Measurements from ENCODE around the gene TNRC6A. TPM values are rescaled to one million over a fixed set of nuclear protein-coding genes. Genes with fewer than 3 reads are reported as not detected.

TNRC6A gene
- total and polyA plus RNA-seq, 2 experiments from 2014 or later: 24.5 to 33.1 TPM

GRCh38 chr16:24833352-24833751 is 103.9 kb downstream of the TNRC6A start:
- Histone ChIP-seq H3K36me3 (no peaks in the 10 kb centered on the region), H3K27ac (no peak overlapping the region), H3K4me3 (no peak overlapping the region), H3K9me3 (ENCODE audit: low read depth) (no peaks in the 10 kb centered on the region), H3K27me3 (no peaks in the 10 kb centered on the region), H3K4me1 (ENCODE audit: low read depth) (peaks cover 6% of the 10 kb centered on the region)
- no peak for TF ChIP-seq CTCF (IDR thresholded peaks at IDR 0.05; ENCODE audit: low read depth, low read length)
- DNase-seq (ENCODE audit: low read depth in 1 of 2, low spot score in 1 of 2): no peak

- TF ChIP-seq CTCF (IDR thresholded peaks at IDR 0.05; ENCODE audit: low read depth, low read length): peak; percentile 74
- H3K27ac ChIP-seq: no peak overlapping the region
- H3K9me3 ChIP-seq (ENCODE audit: low read depth): no peaks in the 10 kb centered on the region
- no peaks in the 10 kb centered on the region for H3K4me1 ChIP-seq (ENCODE audit: low read depth)
- no peaks in the 10 kb centered on the region for H3K36me3 ChIP-seq
- DNase-seq (ENCODE audit: low read depth in 1 of 2, low spot score in 1 of 2): peak; percentile 53 to 54
- H3K4me3 ChIP-seq: no peak overlapping the region
- H3K27me3 ChIP-seq: no peaks in the 10 kb centered on the region
Measured at GRCh38 chr16:24834459-24835335, 105.2 kb downstream of the TNRC6A start.

- H3K4me1 ChIP-seq (ENCODE audit: low read depth): no peaks in the 10 kb centered on the region
- no peaks in the 10 kb centered on the region for H3K27me3 ChIP-seq
- no peak overlapping the region for H3K4me3 ChIP-seq
- no peak for DNase-seq (ENCODE audit: low read depth in 1 of 2, low spot score in 1 of 2)
- H3K27ac ChIP-seq: no peak overlapping the region
- no peaks in the 10 kb centered on the region for H3K36me3 ChIP-seq
- H3K9me3 ChIP-seq (ENCODE audit: low read depth): no peaks in the 10 kb centered on the region
- TF ChIP-seq CTCF (IDR thresholded peaks at IDR 0.05; ENCODE audit: low read depth, low read length): no peak
Measured at GRCh38 chr16:24836836-24837235, 107.4 kb downstream of the TNRC6A start.

- no peak for DNase-seq (ENCODE audit: low read depth in 1 of 2, low spot score in 1 of 2)
- no peaks in the 10 kb centered on the region for H3K36me3 ChIP-seq
- H3K4me3 ChIP-seq: no peak overlapping the region
- H3K4me1 ChIP-seq (ENCODE audit: low read depth): no peaks in the 10 kb centered on the region
- no peak for TF ChIP-seq CTCF (IDR thresholded peaks at IDR 0.05; ENCODE audit: low read depth, low read length)
- H3K27ac ChIP-seq: no peak overlapping the region
- no peaks in the 10 kb centered on the region for H3K27me3 ChIP-seq
- H3K9me3 ChIP-seq (ENCODE audit: low read depth): no peaks in the 10 kb centered on the region
Measured at GRCh38 chr16:24837969-24838368, 108.5 kb downstream of the TNRC6A start.

- Histone ChIP-seq H3K4me3 (no peak overlapping the region), H3K27me3 (no peaks in the 10 kb centered on the region), H3K27ac (no peak overlapping the region), H3K36me3 (no peaks in the 10 kb centered on the region), H3K4me1 (ENCODE audit: low read depth) (no peaks in the 10 kb centered on the region), H3K9me3 (ENCODE audit: low read depth) (no peaks in the 10 kb centered on the region)
- TF ChIP-seq CTCF (IDR thresholded peaks at IDR 0.05; ENCODE audit: low read depth, low read length): no peak
- peak in 1 of 2 donors; percentile 84 for DNase-seq (ENCODE audit: low read depth in 1 of 2, low spot score in 1 of 2)
Measured at GRCh38 chr16:24838554-24839266, 109.3 kb downstream of the TNRC6A start.
